HG03520 (cell line): ENCODE data around the gene PRKAR2B.
"Not testable (repeated sequence)": the region's sequence is repeated elsewhere in the genome, so short reads cannot be mapped to it uniquely, and the experiment has no call there.

Experiments used
- ATAC-seq: cut with Tn5 transposase; IDR thresholded peaks from one replicate; pipeline ENCODE4 v1.9.1; 2021; ENCODE audit warnings: mild to moderate bottlenecking, moderate library complexity; ENCODE audit not compliant: unreplicated experiment

The PRKAR2B gene

GRCh38 chr7:107047902-107048782 is 3.6 kb downstream of the PRKAR2B start:
- no peak for ATAC-seq

- no peak for ATAC-seq
Observed at GRCh38 chr7:107048783-107049418, 4.4 kb downstream of the PRKAR2B start.

GRCh38 chr7:107049480-107049879 is 5.0 kb downstream of the PRKAR2B start:
- ATAC-seq, result no peak

- no peak for ATAC-seq
Observed at GRCh38 chr7:107049971-107050532, 5.5 kb downstream of the PRKAR2B start.

- ATAC-seq, result no peak
Observed at GRCh38 chr7:107051376-107051775, 6.9 kb downstream of the PRKAR2B start.

GRCh38 chr7:107054965-107055364 is 10.5 kb downstream of the PRKAR2B start:
- ATAC-seq, result not testable (repeated sequence)

- not testable (repeated sequence) for ATAC-seq
Observed at GRCh38 chr7:107056058-107056457, 11.6 kb downstream of the PRKAR2B start.

GRCh38 chr7:107056728-107057473 is 12.4 kb downstream of the PRKAR2B start:
- no peak for ATAC-seq

- ATAC-seq, result no peak
Observed at GRCh38 chr7:107057474-107057833, 12.9 kb downstream of the PRKAR2B start.

- ATAC-seq, result no peak
Observed at GRCh38 chr7:107059468-107059867, 15.0 kb downstream of the PRKAR2B start.

- ATAC-seq, result no peak
Observed at GRCh38 chr7:107063245-107064120, 19.0 kb downstream of the PRKAR2B start.

GRCh38 chr7:107064255-107064654 is 19.8 kb downstream of the PRKAR2B start:
- no peak for ATAC-seq

GRCh38 chr7:107065929-107066247 is 21.4 kb downstream of the PRKAR2B start:
- ATAC-seq, result no peak

- no peak for ATAC-seq
Observed at GRCh38 chr7:107068156-107068555, 23.7 kb downstream of the PRKAR2B start.

- ATAC-seq, result no peak
Observed at GRCh38 chr7:107069457-107069856, 25.0 kb downstream of the PRKAR2B start.

GRCh38 chr7:107070710-107071109 is 26.2 kb downstream of the PRKAR2B start:
- ATAC-seq, result no peak

GRCh38 chr7:107071129-107071528 is 26.6 kb downstream of the PRKAR2B start:
- no peak for ATAC-seq

GRCh38 chr7:107072133-107072532 is 27.6 kb downstream of the PRKAR2B start:
- ATAC-seq, result no peak

- no peak for ATAC-seq
Observed at GRCh38 chr7:107075863-107076574, 31.5 kb downstream of the PRKAR2B start.
